ENCODE measurements around the gene THAP11.
"Not testable (repeated sequence)": the region's sequence is repeated elsewhere in the genome, so short reads cannot be mapped to it uniquely, and the experiment has no call there.

The THAP11 gene

DNA sequence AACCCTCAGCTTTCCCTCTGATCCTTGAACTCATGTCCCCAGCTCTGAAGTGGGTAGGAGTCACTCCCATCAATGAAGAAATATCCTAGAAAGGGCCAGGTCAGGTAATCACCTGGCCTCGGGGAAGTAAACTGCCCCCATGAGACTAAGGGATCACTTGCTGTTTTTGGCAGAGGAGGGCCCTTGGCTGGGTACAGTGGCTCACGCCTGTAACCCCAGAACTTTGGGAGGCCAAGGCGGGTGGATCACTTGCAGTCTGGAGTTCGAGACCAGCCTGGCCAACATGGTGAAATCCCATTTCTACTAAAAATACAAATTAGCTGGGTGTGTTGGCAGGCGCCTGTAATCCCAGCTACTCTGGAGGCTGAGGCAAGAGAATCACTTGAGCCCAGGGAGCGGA, 21.9 kb downstream of the THAP11 start:
- DNase-seq, result not testable (repeated sequence)

DNA sequence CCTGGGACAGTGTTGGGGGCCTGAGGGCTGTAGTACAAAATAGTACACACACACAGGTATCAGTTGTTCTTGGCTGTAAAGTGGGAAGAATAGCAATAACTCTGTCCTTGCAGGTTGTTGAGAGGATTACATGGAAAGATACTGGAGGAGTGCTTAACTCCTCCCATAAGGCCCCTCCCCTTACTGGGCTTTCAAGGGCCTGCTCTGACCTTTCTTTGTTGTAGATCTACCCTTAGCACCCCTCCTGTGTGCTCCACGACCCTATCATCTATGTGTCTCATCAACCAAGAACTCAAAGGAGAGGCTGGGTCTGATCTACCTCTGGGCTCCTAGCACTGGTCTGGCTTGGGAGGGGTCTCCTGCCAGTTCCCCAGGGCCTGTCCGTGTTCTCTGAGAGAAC, 22.5 kb downstream of the THAP11 start:
- DNase-seq, result no peak

DNA sequence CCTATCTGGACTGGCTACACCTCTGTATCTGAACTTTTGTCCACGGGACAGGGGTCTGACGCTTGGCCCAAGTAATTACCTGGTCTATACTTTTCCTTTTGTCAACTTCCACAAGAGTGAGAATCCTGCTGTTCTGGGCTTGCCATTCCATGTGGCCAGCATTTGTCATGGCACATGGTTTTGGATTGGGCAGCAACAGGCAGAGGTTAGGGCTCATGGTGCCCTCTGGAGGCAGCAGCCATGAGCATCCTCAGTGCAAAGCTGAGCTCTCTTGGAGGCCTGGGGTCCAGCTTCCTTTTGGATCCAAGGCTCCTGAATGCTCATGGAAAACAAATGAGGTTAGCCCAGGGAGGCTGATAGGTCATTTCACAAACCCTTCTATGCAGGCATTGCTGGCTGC, 23.2 kb downstream of the THAP11 start:
- DNase-seq, result no peak

DNA sequence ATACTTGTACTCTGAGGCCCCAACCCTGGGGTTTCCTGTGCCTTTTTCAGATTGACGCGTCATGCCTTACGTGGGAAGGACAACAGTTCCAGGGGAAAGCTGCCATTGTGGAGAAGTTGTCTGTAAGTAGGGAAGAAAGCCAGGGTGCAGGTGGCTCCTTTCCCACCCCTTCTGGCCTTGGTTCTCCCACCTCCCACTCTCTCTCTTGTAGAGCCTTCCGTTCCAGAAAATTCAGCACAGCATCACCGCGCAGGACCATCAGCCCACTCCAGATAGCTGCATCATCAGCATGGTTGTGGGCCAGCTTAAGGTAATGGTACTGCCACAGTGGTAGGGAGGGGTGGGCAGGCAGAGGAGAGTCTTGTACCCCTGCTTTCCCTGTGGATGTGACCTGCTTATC, 26.2 kb downstream of the THAP11 start:
- DNase-seq, result no peak

DNA sequence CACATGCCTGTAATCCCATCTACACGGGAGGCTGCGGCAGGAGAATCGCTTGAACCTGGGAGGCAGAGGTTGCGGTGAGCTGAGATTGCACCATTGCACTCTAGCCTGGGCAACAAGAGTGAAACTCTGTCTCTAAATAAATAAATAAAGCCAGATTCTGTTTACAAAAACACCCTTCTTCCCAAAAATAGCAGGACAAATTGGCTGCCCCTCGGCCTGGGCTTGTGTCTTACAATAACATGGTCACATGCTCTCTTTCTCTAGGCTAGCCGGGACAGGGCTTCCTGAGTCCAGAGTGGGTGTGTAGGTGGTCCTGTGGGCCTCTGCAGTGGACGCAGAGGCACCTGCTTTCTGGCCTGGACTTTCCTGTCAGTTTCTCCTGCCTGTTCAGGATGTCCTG, 27.5 kb downstream of the THAP11 start:
- DNase-seq, result no peak

DNA sequence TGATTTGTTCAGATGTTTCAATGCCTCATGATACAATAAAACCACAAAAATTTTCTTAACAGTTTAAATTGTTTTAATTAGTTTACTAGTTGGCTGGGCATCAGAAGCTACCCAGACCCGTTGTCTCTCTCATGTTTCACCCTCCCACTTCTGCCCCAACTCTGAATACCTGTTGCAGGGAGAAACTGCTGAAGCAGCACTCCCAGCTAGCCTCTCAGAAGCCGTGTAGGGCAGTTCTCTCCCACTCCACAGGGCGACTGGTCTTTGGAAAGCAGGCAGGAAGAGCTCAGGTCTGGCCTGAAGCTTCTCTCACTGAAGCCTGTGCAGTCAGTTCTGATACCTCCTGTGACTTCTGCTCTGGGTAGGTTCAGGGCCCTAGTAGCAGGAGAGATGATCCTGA, 29.1 kb downstream of the THAP11 start:
- no peak for DNase-seq

DNA sequence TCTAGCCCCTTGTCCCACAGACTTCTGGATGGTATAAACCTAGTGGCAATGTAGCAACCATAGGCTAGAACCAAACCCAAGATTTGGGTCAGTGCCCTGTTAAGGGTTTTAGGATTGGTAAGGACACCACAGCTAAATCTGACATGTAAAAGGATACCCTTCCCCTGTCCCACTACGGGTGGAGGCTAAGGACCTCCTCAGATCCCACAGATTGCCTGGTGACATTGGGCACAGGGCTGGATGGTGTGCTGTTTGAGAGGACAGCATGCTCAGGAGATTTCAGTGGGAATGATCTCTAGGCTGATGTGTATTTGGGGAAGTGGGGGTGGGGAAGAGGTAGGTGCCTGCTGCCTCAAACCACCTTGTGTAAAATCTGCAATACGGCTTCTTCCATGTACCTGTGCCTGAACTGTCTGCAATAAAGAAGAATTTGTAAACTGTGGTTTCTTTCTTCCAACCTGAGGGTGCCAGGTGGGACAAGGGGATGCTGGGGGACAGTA, 30.1 kb downstream of the THAP11 start:
- no peak for DNase-seq

DNA sequence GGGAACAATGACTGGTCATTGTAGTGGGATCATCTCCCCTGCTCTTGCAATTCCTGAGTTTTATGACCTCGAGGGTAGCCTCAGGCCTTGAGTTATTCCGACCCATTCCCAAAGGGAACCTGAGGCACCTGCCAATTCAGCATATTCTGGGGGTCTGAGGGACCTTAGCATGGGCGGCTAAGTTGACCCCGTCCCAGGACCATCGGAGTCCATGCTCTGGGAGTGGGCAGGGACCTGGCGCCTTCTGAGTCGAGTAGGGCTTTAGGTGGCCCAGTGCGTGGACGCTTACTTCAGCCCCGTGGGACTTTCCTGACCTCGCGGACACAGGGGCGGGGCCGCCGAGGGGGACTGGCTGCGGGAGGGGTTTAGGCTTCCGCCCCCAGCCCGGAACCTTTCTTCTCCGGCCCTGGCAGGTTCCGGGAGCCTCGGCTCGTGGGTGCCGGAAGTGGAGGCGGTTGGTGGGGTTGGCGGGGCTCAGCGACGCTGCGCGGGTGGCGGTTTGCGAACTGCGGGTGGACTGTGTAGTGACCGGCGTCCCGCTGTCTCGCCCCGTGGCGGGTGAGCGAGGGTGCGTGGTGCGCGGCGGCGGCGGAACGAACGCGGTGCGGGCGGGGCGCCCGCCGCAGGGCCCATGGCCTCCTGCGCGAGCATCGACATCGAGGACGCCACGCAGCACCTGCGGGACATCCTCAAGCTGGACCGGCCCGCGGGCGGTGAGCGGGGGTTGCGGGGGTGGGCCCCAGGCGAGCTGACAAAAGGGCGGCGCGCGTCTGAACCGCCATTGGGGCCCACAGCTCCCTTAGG, 30.7 kb downstream of the THAP11 start, which contains the start of gene EDC4:
Gene EDC4 (plus strand): TSS at position 422 of the 804 bp plus-strand sequence. CDS start 210 bp downstream, at position 632.
- peak; percentile 88 for DNase-seq

DNA sequence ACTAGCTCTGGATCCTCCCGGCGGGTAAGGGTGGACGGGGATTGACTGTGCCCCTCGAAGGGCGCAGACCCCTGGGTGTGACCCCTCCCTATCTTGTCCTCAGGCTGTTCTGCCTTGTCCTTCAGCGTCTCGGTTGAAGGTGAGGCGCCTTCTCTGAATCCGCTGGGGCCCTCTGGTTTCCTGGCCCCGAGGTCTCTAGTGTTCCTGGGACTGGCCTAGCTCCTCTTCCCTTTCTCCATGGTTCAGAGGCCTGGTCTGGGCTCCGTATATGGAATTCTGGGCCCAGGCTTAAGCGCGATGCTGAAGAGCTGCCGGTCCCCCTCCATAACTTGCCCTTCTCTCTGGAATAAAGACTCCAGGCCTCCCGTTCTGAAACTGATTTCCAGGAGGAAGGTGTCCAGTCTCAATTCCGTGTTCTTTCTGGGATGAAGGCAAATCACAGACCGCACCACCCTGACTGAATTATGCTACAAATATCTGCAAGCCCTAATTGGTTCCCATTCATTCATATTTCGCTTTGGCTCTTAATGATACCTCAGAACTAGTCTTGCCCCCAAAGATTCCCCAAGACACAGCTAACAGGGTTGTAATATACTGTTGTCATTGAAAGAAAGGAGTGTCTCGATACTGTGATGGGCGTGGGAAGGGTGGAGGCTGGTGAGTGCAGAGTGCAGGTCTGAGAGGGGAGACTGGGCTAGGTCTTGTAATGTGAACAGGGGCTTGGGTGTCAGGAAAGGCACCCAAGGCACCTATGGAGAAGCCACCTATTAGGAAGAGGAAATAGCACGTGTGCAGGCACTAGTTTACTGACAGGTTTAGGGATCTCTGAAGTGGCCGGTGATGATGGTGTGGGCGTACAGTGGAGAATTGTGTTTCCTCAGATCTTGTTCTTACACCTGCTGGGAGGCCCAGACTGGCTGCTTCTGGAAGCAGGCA, 31.6 kb downstream of the THAP11 start:
- no peak for DNase-seq

DNA sequence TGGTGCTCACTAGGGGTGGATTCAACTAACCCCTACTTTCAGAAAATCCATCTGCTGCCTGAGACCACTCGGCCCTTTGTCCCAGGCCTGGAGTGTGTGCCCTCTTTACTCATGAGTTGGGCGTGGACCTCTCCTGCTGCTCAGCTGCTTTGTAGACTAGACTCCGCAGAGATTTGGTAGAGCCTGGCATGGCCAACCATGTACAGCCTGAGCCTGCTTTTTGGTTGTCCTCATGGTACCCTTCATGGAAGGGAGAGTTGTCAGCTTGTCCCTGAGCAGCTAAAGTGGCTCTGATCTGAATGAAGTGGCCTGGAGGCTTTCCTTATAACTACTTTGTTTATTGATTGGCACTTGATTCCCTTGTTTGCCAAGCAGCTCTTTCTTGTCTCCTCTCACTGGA, 32.3 kb downstream of the THAP11 start:
- DNase-seq, result no peak

DNA sequence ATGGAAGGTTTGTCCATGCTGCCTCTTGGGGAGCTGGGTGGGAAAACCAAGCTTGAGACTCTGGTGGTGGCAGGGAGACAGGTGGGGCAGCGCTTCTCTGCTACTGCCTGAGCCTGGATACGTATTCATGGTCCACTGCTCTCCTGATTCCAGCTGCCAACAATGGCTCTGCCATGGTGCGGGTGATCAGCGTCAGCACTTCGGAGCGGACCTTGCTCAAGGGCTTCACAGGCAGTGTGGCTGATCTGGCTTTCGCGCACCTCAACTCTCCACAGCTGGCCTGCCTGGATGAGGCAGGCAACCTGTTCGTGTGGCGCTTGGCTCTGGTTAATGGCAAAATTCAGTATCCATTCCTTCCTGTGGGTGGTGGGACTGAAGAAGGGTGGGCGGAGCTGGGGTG, 34.9 kb downstream of the THAP11 start:
- DNase-seq, result no peak

DNA sequence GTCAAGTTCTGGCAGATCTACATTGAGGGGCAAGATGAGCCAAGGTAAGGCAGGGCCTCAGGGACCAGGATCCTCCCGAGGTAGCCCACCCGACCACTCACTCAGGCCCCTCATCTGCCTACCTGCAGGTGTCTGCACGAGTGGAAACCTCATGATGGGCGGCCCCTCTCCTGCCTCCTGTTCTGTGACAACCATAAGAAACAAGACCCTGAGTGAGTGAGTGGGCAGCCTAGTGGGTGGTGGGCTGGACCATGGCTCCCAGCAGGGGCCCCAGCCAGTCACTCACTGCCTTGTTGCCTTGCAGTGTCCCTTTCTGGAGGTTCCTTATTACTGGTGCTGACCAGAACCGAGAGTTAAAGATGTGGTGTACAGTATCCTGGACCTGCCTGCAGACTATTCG, 36.1 kb downstream of the THAP11 start:
- DNase-seq, result no peak

DNA sequence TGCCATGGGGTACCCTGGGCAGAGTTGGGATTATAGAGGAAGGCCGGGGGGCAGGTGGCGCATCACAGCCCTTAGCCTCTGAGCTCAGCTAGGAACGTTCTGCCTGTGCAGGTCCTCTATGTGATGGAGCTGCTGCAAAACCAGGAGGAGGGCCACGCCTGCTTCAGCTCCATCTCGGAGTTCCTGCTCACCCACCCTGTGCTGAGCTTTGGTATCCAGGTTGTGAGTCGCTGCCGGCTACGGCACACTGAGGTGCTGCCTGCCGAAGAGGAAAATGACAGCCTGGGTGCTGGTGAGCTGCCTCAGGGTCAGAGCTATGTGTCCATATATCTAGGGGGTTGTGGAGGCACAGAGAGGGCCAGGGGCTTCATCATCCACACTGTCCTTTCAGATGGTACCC, 36.7 kb downstream of the THAP11 start:
- no peak for DNase-seq

DNA sequence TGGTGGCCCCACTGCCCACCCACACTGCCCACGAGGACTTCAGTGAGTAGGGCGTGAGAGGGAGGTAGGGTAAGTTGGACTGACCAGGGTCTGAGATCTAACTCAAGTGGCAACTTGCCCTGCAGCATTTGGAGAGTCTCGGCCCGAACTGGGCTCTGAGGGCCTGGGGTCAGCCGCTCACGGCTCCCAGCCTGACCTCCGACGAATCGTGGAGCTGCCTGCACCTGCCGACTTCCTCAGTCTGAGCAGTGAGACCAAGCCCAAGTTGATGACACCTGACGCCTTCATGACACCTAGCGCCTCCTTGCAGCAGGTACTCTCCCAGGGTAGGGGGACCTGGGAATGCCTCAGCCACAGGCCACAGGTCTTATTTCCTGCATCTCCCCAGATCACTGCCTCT, 37.3 kb downstream of the THAP11 start:
- no peak for DNase-seq

DNA sequence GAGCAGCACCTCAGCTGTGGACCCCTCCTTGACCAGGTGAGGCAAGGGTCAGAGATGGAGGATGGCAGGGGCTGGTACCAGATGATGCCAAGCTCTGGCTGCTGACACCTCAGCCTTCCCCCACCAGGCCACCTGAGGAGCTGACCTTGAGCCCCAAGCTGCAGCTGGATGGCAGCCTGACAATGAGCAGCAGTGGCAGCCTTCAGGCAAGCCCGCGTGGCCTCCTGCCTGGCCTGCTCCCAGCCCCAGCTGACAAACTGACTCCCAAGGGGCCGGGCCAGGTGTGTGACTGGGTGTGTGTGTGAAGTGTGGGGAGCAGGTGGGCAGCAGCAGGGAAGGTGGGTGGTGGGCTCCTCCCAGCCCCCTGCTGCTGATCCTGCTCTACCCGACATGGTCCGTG, 37.8 kb downstream of the THAP11 start:
- DNase-seq, result no peak

DNA sequence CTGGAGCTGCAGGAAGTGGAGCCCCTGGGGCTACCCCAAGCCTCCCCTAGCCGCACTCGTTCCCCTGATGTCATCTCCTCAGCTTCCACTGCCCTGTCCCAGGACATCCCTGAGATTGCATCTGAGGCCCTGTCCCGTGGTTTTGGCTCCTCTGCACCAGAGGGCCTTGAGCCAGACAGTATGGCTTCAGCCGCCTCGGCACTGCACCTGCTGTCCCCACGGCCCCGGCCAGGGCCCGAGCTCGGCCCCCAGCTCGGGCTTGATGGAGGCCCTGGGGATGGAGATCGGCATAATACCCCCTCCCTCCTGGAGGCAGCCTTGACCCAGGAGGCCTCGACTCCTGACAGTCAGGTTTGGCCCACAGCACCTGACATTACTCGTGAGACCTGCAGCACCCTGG, 38.5 kb downstream of the THAP11 start:
- no peak for DNase-seq

DNA sequence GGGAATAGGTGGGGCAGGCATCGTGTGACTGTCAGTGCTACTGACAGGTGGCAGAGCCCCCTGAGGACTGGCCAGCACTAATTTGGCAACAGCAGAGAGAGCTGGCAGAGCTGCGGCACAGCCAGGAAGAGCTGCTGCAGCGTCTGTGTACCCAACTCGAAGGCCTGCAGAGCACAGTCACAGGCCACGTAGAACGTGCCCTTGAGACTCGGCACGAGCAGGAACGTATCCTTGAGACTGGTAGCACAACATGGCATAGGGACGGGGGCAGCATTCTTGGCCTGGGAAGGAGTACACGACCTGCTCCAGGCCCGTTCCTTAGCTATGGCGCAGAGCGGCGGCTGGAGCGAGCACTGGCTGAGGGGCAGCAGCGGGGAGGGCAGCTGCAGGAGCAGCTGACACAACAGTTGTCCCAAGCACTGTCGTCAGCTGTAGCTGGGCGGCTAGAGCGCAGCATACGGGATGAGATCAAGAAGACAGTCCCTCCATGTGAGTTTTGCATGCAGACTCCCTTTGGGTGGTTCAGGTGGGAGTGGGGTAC, 39.6 kb downstream of the THAP11 start:
- DNase-seq, result peak; percentile 61

DNA sequence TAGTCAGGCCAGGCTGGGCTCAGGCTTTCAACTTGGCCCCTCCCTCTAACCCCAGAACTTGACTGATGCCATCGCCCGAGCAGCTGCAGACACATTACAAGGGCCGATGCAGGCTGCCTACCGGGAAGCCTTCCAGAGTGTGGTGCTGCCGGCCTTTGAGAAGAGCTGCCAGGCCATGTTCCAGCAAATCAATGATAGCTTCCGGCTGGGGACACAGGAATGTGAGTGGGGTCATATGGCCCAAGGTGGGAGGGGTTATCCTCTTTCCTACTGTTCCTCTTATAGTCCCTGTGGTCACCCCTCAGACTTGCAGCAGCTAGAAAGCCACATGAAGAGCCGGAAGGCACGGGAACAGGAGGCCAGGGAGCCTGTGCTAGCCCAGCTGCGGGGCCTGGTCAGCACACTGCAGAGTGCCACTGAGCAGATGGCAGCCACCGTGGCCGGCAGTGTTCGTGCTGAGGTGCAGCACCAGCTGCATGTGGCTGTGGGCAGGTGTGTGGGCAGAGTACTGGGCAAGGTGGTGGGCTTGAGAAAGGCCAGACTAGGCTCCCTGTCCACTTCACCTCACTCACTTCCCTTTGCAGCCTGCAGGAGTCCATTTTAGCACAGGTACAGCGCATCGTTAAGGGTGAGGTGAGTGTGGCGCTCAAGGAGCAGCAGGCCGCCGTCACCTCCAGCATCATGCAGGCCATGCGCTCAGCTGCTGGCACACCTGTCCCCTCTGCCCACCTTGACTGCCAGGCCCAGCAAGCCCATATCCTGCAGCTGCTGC, 40.4 kb downstream of the THAP11 start:
- DNase-seq, result peak; percentile 71

DNA sequence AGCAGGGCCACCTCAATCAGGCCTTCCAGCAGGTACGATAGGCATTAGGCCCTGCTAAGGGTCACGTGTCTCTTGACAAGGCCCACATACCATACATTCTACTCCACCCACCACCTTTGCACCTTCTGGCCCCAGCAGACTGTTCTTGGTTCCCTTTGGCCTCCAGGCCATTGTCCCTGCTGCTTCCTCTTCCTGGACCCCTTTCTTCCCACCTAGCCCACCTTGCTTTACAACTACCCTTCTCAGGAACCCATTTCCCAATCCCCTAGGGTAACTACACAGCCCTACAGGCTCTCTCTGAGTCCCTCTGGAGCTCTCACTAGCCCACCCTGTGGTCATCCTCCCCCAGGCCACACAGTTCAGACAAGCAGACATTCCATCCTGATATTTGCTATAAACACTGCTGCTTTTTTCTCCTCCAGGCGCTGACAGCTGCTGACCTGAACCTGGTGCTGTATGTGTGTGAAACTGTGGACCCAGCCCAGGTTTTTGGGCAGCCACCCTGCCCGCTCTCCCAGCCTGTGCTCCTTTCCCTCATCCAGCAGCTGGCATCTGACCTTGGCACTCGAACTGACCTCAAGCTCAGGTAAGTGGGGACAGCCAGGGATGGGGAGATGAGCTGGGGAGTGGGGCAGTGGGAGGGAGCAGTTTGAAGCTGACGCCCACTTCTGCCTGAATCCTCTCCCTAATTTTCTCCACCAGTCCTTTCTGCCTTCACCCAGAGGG, 41.2 kb downstream of the THAP11 start:
- DNase-seq, result no peak

DNA sequence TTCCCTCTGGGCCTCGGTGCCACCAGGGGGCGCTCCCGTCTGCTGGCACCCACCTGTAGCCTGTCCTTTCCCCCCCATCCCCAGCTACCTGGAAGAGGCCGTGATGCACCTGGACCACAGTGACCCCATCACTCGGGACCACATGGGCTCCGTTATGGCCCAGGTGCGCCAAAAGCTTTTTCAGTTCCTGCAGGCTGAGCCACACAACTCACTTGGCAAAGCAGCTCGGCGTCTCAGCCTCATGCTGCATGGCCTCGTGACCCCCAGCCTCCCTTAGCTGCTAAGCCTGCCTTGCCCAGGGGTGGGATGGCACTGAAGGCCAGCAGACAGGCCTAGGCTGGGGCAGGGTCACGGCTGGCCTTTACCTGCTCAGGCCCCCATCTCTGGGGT, 41.7 kb downstream of the THAP11 start:
- DNase-seq, result peak; percentile 71

DNA sequence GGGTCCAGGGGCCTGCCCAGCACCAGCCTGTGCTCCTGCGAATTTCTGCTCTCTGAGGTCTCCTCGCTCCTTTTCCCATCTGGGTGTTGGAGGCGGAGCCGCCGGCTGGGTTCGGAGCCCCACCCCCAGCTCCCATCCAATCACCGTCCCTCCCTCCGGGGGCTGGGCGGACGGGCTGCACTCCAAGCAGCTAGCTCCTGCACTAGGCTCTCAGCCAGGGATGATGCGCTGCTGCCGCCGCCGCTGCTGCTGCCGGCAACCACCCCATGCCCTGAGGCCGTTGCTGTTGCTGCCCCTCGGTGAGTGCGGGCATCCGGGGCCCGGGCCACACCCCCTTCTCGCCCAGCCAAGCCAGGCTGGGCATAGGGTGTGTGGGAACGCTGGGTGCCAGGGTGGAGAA, 42.6 kb downstream of the THAP11 start, which contains the start of gene NRN1L:
Gene NRN1L (plus strand): TSS at position 202 of the 400 bp plus-strand sequence. CDS start 19 bp downstream, at position 221.
- DNase-seq, result peak; percentile 92

DNA sequence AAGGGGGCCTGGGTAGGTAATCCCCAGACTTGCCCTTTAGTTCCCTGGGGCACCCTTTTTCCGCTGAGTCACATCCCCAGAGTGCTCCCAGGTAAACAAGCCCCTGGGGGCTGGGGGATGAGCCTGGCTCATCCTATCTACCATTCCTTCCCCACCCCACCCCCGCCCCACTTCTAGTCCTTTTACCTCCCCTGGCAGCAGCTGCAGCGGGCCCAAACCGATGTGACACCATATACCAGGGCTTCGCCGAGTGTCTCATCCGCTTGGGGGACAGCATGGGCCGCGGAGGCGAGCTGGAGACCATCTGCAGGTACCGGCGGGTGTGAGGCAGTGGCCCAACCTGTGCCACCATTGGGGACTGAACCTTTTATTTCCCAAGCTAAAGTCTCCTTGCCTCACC, 43.4 kb downstream of the THAP11 start:
- DNase-seq, result no peak
